NOMO-1 treated with DMSO at 0.1 percent for 48 hours (cell line): ENCODE measurements around the gene RNASE7.

ENCODE experiments used
- DNase-seq: peaks from one replicate; lab custom pipeline; 2025; ENCODE audit not compliant: unreplicated experiment; lab: John Stamatoyannopoulos, UW

The RNASE7 gene

DNA sequence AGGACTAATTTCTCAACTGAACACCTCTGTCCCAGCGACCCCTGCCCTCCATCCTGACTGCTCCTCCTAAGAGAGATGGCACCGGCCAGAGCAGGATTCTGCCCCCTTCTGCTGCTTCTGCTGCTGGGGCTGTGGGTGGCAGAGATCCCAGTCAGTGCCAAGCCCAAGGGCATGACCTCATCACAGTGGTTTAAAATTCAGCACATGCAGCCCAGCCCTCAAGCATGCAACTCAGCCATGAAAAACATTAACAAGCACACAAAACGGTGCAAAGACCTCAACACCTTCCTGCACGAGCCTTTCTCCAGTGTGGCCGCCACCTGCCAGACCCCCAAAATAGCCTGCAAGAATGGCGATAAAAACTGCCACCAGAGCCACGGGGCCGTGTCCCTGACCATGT lies 756 bp downstream of the RNASE7 start:
- no peak for DNase-seq

DNA sequence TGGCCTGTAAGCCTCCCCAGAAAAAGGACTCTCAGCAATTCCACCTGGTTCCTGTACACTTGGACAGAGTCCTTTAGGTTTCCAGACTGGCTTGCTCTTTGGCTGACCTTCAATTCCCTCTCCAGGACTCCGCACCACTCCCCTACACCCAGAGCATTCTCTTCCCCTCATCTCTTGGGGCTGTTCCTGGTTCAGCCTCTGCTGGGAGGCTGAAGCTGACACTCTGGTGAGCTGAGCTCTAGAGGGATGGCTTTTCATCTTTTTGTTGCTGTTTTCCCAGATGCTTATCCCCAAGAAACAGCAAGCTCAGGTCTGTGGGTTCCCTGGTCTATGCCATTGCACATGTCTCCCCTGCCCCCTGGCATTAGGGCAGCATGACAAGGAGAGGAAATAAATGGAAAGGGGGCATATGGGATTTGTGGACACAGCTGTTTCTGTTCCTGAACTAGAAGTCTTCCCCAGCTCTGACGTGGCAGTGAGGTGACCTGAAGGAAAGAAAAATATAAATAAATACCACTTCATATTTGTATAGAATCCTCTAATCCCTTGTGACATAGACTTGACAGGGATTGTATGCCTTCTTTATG lies 1.3 kb downstream of the RNASE7 start:
- no peak for DNase-seq

DNA sequence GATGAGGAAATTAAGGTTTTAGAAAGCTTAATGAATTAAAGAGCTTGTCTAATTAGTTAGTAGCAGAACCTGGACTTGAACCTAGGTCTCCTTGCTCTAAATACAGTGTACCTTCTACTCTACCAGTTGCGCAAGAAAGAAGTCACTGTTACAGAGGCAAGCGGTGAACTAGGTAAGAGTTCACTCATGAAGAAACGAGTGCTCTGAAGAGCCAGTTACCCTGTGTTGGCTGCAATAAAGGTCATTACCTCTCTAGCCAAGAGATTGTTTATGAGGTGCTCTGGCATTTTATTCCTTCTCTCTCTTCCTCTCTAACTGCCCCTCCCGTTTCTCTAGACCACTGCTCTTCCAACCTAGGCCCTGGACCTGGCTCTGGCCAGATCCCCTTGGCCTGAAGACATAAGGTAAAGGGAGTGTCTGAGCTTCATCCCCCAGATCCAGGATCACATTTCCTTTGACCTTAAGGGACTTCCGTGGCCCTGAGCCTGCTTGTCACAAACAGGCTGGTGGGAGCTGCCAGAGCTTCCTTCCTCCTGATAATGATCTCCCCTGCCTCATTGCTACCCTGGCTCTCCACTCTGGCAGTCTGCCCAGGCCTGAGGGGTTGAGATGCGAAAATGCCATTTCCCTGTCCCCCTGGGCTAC lies 1.9 kb downstream of the RNASE7 start:
- DNase-seq: no peak

DNA sequence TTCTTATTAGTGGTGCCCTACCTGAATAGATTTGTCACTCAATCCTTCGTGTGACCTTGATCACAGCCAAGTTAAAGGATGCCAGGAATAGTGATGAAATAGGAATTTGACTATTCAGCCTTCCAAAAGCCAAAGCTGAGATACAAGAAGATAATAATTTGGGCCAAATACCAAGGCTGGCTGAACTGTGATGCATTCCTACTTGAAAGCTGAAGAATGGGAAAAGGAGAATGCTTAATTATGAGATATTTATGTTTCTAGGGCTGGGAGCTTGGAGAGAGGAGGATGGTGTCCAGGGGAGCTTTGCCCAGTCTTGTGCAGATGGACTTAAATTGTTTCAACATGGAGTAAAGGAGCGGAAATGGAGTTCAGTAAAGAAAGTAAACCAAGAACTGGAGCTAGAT lies 5.2 kb downstream of the RNASE7 start:
- DNase-seq: no peak

DNA sequence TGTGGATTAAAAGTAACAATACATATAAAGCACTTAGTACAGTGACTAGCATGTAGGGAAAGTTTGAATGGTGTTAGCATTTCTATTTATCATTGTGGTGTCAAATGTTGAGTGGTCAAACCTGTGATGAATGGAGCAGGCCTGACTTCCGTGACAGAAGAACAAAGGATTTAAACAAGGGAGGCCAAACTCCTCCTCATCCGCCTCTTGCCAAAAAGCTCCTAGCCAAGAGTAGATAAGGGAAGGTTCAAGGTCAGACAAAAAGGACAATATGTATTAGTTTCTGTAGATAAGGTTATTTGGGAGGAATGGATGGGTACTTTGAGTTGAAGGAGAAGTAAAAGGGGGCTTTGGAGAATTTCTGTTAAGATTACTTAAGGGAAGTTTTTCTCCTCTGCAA lies 6.5 kb downstream of the RNASE7 start:
- no peak for DNase-seq

DNA sequence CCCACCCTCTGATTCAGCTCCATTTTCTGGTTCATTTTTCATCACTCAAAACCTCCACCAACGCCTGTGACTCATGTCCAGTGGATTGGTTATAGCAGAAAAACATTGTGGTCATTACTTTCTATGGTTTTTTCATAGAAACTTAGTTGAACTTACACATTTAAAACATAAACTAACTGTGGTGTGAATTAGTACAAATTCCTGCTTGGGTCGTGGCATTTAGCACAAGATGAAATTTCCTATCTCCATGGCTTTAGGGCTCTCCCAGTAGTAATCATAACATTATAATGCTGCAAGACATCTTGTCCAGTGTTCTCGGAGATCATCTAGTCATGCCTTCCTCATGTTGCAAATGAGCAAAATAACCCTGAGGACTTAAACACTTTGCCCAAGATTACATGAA lies 7.1 kb downstream of the RNASE7 start:
- DNase-seq: no peak

DNA sequence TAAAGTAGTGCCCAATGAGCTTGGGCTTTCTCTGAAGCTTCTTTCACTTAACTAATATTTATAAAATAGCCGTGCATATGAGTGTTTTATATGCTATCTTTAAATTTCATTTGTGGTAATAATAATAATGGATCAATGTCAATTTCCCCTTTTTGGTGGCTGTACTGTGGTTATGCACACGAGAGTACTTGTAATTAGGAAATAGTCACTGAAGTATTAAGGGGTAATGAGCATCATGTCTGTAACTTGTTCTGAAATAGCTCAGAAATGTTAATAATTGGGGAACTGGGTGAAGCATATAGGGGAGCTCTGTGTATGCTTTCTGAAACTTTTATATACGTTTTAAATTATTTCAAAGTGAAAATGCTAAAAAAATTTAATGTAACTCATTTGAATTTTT lies 8.4 kb downstream of the RNASE7 start:
- DNase-seq: peak; percentile 10

DNA sequence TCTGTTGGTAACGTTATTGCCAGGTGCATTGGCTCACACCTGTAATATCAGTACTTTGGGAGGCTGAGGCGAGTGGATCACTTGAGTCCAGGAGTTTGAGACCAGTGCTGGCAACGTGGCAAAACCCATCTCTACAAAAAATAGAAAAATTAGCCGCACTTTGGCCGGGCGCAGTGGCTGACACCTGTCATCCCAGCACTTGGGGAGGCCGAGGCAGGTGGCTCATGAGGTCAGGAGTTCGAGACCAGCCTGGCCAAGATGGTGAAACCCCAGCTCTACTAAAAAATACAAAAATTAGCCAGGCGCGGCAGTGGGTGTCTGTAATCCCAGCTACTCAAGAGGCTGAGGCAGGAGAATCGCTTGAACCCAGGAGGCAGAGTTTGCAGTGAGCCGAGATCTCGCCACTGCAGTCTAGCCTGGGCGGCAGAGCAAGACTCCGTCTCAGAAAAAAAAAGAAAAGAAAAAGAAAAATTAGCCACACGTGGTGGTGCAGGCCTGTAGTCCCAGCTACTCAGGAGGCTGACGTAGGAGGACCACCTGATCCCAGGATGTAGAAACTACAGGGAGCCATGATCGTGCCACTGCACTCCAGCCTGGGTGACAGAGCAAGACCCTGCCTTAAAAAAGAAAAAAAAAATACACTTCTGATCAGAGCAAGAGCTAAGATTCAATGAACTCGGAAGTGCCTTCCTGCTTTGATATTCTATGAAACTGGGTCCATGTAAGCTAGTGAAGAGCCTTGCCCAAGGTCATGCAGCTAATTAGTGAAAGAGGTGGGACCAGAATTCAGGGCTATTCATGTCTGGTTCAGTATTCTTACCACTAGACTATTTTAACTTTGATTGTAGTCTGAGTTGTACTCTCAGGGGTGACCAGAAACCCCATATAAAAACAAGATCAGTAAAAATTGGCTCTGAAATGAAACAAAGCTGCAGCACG lies 11.3 kb downstream of the RNASE7 start:
- DNase-seq: no peak

DNA sequence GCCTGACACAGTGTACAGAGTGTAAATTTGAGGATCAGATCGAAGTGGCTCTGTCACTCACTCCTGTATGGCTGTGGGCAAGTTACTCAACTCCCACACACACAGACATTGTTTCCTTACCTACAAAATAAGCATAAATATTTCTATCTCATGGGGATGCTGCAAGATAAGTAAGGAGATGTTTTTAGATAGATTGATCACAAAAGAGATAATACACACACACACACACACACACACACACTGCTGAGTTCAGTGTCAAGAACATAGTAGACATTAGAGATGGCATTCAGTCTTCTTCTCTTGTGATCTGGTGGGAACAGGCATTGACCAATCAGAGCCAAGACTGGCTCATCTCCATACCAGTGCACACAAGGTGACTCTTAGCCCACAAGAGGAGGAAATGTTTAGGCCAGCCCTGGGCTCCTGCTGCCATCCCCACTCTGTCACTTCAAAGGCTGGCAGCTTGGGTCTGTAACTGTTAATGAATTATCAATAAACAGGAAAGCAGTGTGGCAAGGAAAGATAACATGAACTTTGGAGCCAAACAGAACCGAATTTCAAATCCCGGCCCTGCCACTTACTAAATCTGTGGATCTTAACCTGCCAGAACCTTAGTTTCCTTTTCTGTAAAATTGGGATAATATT lies 12.1 kb downstream of the RNASE7 start:
- DNase-seq: no peak

DNA sequence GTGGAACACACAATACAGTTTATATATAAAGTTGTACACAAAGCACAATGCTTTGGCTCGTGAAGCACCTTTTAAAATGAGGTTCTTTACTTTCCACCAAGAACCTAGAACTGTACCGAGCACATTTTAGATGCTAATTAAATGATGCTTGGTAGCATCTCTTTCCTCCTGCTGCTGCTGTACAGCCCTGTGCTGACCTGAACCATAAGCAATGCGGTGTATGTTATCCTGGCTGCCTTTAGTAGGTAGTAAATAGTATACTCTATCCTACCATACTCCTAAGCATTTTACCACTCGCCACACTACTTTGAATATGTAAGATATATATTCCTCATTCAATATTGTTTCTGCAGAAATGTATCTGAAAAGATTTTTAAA lies 12.6 kb downstream of the RNASE7 start:
- no peak for DNase-seq

DNA sequence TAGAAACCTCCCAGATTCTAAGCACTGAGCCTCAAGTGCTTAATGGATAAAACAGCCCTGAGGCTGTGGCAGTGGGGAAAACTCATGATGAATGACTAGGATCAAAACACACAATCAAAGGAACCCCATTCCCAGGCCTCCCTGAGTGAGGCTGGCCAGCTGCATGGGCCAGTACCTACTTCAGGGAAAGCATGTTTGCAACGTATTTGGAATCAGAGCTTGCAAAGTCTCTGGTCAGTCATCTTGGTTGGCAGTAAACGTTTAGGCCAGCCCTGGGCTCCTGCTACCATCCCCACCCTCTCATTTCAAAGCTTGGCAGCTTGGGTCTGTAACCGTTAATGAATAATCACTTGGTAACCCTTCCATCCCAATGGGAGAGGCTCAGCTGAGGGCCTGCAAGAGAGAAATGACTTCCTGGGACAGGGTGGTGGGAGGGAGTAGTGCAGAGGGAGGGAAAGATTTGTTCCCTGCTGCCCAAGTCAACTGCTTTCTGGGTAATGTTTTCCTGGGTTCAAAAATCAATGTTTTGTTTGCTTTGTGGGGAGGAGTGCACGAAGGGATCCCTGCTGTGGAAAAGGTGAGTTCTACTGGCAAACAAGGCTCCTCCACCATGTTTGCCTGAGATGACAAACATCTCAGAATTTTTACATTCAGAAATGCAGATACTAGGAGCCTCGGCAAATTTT lies 13.4 kb downstream of the RNASE7 start:
- DNase-seq: no peak

DNA sequence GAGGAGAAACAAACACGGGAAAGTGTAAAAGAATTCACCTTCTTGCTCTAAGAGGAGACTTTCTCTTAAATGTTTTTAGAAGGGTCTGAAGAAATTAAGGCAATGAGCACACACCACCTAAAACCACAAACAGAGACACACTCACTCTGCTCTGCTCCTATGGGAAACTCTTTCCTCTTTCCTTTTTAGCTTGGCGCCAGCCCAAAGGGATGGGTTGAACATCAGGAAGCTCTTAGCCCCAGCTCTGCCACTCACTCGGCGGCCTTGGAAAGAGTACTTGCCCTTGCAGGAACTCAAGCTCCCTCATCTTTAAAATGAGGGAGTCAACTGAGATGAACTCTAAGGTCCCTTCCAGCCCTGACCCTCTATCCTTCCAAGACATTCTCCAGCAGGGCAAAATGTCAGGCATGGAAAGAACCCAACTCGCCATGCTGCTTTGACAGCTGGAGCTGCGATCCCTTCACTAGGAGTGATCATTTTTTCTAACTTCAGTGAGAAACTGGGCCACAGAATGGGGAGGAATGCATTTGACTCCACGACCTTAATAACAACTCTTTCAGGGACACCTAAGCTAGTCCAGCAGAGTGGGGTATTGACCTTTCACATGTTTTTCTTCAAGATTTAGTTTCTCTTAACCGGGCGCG lies 14.5 kb downstream of the RNASE7 start:
- DNase-seq: no peak

DNA sequence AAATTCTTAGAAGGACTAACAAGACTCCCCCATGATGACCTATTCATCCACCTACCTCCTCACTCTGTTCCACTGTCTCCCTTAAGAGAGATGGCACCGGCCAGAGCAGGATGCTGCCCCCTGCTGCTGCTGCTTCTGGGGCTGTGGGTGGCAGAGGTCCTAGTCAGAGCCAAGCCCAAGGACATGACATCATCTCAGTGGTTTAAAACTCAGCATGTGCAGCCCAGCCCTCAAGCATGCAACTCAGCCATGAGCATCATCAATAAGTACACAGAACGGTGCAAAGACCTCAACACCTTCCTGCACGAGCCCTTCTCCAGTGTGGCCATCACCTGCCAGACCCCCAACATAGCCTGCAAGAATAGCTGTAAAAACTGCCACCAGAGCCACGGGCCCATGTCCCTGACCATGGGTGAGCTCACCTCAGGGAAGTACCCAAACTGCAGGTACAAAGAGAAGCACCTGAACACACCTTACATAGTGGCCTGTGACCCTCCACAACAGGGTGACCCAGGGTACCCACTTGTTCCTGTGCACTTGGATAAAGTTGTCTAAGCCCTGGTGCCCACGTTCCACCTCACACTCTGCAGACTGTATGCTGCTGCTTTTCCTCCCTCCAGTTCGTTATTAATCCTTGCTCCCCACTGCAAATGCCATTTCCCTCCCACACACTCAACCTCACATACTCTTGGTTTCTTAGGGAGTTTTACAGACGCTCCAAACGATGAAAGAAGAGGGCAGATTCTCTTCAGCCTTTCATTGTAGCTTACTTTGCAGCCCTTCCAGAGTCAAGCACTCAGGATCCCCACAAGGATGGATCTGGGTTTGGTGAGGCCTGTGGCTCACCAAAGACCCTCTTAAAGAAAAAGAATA lies 15.9 kb downstream of the RNASE7 start, which contains the start of gene RNASE8:
Gene RNASE8 (plus strand): TSS at position 20 of the 873 bp plus-strand sequence. CDS start 71 bp downstream, at position 91.
- no peak for DNase-seq

DNA sequence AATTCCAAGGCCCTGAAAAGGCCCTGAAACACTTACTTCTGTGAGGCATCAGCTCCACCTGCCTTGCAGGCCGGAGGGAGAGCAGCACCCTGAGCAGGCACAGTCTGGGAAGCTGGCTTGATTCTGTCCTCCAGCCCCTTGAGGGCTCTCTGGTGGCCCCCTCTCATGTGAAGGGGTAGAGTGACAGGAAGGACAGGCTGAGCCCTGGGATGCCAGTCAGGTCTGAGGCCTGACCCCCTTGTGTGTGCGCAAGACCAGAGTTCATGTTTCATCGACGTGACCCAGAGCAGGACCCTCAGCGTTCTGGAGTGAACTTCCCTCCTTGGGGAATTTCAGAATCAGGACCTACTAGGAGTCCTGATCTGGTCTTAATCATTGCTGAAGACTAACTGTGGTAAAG lies 16.7 kb downstream of the RNASE7 start:
- DNase-seq: no peak

DNA sequence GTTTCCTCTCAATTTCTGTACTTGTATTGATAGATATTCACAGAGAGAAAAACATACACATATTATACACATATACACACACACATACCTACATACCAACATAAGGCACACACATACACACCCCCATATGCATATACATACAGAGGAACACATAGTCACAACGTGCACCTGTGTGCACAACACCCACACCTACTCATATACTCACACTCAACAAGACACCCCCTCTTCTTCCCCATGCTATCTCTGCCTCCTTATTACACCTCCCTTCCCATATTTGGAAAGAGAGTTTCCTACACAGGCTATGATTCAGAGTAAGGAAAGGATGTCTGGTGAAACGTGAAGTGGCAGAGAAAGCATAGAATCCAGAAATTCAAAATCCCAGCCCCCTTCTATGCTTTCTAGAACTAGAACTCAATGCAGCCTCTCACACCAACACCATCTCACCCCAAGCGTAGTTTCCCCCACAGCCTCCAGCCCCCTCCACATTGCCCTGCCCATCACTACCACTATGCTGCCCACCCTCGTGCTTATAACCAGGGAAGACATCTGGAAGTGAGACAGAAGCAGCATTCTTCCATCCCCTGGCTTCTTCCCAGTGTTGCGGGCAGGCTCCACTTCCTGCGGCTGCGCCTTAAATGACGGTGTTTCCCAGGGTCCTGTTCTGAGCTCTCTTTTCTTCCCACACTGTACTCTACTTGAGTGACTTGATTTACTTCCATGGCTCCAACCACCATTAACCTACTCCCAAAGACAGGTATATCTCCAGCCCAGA lies 17.9 kb downstream of the RNASE7 start:
- no peak for DNase-seq

DNA sequence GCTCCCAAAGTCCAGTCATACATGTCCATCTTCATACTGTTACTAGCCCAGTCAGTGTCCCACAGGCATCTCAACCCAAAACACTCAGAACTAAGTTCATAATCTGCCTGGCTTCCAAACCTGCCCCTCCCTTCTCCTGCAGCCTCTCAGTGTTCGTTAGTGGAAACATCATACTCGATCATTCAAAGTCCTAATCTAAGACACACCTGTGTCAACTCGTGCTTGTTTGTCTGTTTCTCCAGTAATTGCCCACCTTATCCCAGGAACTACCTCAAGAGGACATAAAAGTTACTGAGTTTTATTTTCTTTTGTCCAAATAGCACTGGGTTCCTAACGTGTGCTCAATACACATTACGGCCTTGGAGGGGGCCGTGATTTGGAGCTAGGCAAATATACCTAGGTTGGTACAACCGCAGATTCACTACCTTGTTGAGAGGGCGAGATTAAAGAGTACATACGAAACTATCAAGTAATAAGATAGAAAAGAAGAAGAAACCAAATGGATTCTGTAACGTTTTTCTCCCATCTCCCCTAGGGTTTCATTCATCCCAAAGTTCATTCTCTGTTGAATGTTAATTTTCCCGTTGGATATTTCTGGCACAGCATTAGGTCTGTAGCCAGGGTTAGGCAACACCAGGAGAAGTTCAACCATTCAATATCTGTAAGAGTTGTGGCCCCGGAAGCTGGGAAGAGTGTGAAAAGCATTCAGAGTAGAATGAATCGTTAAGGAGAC lies 18.6 kb downstream of the RNASE7 start:
- DNase-seq: no peak

DNA sequence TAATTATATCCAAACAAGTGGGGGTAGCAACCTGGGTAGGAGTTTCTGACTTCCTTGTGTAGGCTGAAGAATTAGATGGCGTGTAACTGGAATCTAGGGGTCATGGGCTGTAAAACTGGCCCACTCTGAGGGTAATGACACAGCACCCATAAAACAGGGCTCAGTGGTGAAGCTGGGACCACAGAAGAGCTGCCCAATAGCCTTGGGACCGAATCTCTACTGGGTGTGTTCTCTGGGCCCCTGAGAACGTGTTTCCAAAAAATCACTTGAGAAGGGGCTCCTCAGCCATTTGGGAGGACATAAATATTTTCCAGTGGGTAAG lies 19.1 kb downstream of the RNASE7 start:
- no peak for DNase-seq

DNA sequence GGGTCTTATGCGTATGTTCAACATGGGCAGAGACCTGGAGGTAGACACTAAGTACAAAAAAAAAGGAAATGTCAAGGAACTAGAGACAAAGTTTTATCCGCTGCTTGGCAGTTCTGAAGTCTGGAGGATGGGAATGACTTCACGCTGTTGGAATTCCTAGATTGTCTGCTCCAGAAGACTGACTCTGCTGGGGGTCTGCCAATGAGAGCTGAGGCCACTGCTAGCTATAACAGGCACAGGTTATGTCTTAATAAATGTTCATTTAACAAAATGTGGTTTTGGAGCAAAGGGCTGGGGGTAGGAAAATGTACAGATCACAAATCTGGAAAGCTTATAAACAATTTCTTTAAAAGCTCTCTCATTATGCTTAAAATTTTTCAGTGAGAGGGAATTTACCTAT lies 21.3 kb downstream of the RNASE7 start:
- no peak for DNase-seq
